ENCODE results near the gene RGL4.

RGL4 gene

GRCh38 chr22:23678133-23678532 lies 12.7 kb upstream of the RGL4 start:
- DNase-seq (ENCODE audit: low read depth): no peak

- DNase-seq (ENCODE audit: low read depth): no peak
Observed at GRCh38 chr22:23681026-23681809, 9.6 kb upstream of the RGL4 start.

GRCh38 chr22:23682077-23682476 lies 8.7 kb upstream of the RGL4 start:
- DNase-seq (ENCODE audit: low read depth): no peak

GRCh38 chr22:23682827-23683355 lies 7.9 kb upstream of the RGL4 start:
- DNase-seq (ENCODE audit: low read depth): no peak

- DNase-seq (ENCODE audit: low read depth): no peak
Observed at GRCh38 chr22:23683545-23683944, 7.3 kb upstream of the RGL4 start.

GRCh38 chr22:23684026-23684425 lies 6.8 kb upstream of the RGL4 start:
- DNase-seq (ENCODE audit: low read depth): no peak

GRCh38 chr22:23684561-23685031 lies 6.2 kb upstream of the RGL4 start:
- no peak for DNase-seq (ENCODE audit: low read depth)

GRCh38 chr22:23685205-23685784 lies 5.5 kb upstream of the RGL4 start:
- no peak for DNase-seq (ENCODE audit: low read depth)

GRCh38 chr22:23686416-23687024 lies 4.3 kb upstream of the RGL4 start:
- DNase-seq (ENCODE audit: low read depth): no peak

GRCh38 chr22:23688121-23688520 lies 2.7 kb upstream of the RGL4 start:
- no peak for DNase-seq (ENCODE audit: low read depth)

GRCh38 chr22:23688571-23688970 lies 2.2 kb upstream of the RGL4 start:
- no peak for DNase-seq (ENCODE audit: low read depth)

- no peak for DNase-seq (ENCODE audit: low read depth)
Observed at GRCh38 chr22:23689414-23689813, 1.4 kb upstream of the RGL4 start.

GRCh38 chr22:23691748-23692423 lies 1.1 kb downstream of the RGL4 start:
- DNase-seq (ENCODE audit: low read depth): no peak

- no peak for DNase-seq (ENCODE audit: low read depth)
Observed at GRCh38 chr22:23692598-23693291, 1.9 kb downstream of the RGL4 start.

GRCh38 chr22:23693979-23694680 lies 3.3 kb downstream of the RGL4 start:
- DNase-seq (ENCODE audit: low read depth): no peak

- no peak for DNase-seq (ENCODE audit: low read depth)
Observed at GRCh38 chr22:23695141-23695540, 4.3 kb downstream of the RGL4 start.

- DNase-seq (ENCODE audit: low read depth): no peak
Observed at GRCh38 chr22:23695571-23696325, 4.9 kb downstream of the RGL4 start.

- peak; percentile 67 for DNase-seq (ENCODE audit: low read depth)
Observed at GRCh38 chr22:23696326-23696851, 5.6 kb downstream of the RGL4 start.

- DNase-seq (ENCODE audit: low read depth): no peak
Observed at GRCh38 chr22:23697031-23697970, 6.5 kb downstream of the RGL4 start.
